B cell (primary cell): Measurements from ENCODE around the gene DLG1. TPM values are rescaled to one million over a fixed set of nuclear protein-coding genes. Genes with fewer than 3 reads are reported as not detected.

Experiments used
- ATAC-seq: fragments of 200-7000 bp; cut with Tn5 transposase; one replicate; pipeline ENCODE4 v1.10.0; 2021; ENCODE audit warnings: low read depth, mild to moderate bottlenecking, moderate number of reproducible peaks, moderate library complexity
- CTCF ChIA-PET: fragments of 350-600 bp; sonication (Branson Sonifier 250); formaldehyde crosslinking; loops from one replicate; lab custom pipeline; 2021; ENCODE audit warnings: antibody characterized with exemption, inconsistent platforms; lab: Charles Lee
- POLR2A ChIA-PET: fragments of 350-600 bp; sonication (Branson Sonifier 250); formaldehyde crosslinking; loops from one replicate; lab custom pipeline; 2021; ENCODE audit warnings: antibody characterized with exemption; lab: Charles Lee
- DNase-seq: peaks from one replicate; pipeline ENCODE4 v3.0.0; 2013
- H2AFZ ChIP-seq: 2 replicates; pipeline ENCODE4 v1.6.1; 2012; ENCODE audit warnings: mild to moderate bottlenecking, low read depth, low read length; ENCODE audit not compliant: insufficient read depth, poor library complexity, severe bottlenecking
- H3K27ac ChIP-seq, 2 donors: 1 replicate in 1 of 2; 2 replicates in 1 of 2; pipeline ENCODE4 v1.5.1; 2012 to 2013; ENCODE audit warnings: low read length in 2 of 2, mild to moderate bottlenecking in 2 of 2, moderate library complexity in 1 of 2
- H3K27me3 ChIP-seq, 4 experiments: fragments of 200-600 bp in 1 of 4; sonication (generic) in 1 of 4; replicated peaks in 1 of 4; 1 replicate in 2 of 4; 2 replicates in 2 of 4; pipeline versions ENCODE4 v1.6.1 to v1.7.0; 2013 to 2016; ENCODE audit warnings: low read length in 3 of 4, mild to moderate bottlenecking in 2 of 4, mixed read lengths in 1 of 4, moderate library complexity in 1 of 4; ENCODE audit not compliant: insufficient read depth in 4 of 4, control insufficient read depth in 3 of 4; ENCODE audit errors: control extremely low read depth in 1 of 4
- H3K36me3 ChIP-seq, 2 experiments: replicated peaks in 1 of 2; 1 replicate in 1 of 2; 2 replicates in 1 of 2; pipeline versions ENCODE4 v1.6.1 to v1.7.1; 2013; ENCODE audit warnings: low read length in 1 of 2; ENCODE audit not compliant: insufficient read depth in 2 of 2, control insufficient read depth in 1 of 2; ENCODE audit errors: control extremely low read depth in 1 of 2, extremely low read depth in 1 of 2
- H3K4me1 ChIP-seq, 2 donors: fragments of 200-600 bp in 1 of 2; sonication (generic) in 1 of 2; 1 replicate in 1 of 2; 2 replicates in 1 of 2; pipeline versions ENCODE4 v1.5.1 to v1.6.1; 2013 to 2017; ENCODE audit warnings: low read length in 2 of 2; ENCODE audit not compliant: control insufficient read depth in 2 of 2, insufficient read depth in 2 of 2
- H3K4me2 ChIP-seq: replicated peaks from 2 replicates; pipeline ENCODE3; 2012; ENCODE audit warnings: mild to moderate bottlenecking, low read depth, low read length; ENCODE audit not compliant: poor library complexity, severe bottlenecking
- H3K4me3 ChIP-seq, 5 experiments: fragments of 200-600 bp in 1 of 5; sonication (generic) in 1 of 5; 1 replicate in 3 of 5; 2 replicates in 2 of 5; pipeline versions ENCODE4 v1.5.1 to v1.7.0; 2011 to 2016; ENCODE audit warnings: low read length in 4 of 5, mild to moderate bottlenecking in 4 of 5, low read depth in 2 of 5, control low read depth in 1 of 5, moderate library complexity in 1 of 5; ENCODE audit not compliant: insufficient read depth in 1 of 5; ENCODE audit errors: control extremely low read depth in 1 of 5, extremely low read depth in 1 of 5
- H3K79me2 ChIP-seq: fragments of 200-600 bp; sonication (generic); one replicate; pipeline ENCODE4 v1.6.0; 2016; ENCODE audit warnings: low read length; ENCODE audit not compliant: control insufficient read depth, insufficient read depth
- H3K9ac ChIP-seq: fragments of 200-600 bp; sonication (generic); 2 replicates; pipeline ENCODE4 v1.6.1; 2017; ENCODE audit warnings: mild to moderate bottlenecking, low read length, moderate library complexity
- H3K9me3 ChIP-seq, 3 donors: one replicate each; pipeline versions ENCODE4 v1.6.1 to v1.7.1; 2013; ENCODE audit warnings: low read length in 2 of 3; ENCODE audit not compliant: control insufficient read depth in 2 of 3, insufficient read depth in 1 of 3; ENCODE audit errors: control extremely low read depth in 1 of 3
- H4K20me1 ChIP-seq: 2 replicates; pipeline ENCODE4 v1.6.0; 2012; ENCODE audit warnings: mild to moderate bottlenecking, low read length; ENCODE audit not compliant: insufficient read depth, control insufficient read depth, poor library complexity, severe bottlenecking
- H3K27ac Mint-ChIP-seq: one replicate; pipeline ENCODE4 v1.8.0; 2021; ENCODE audit warnings: mixed read lengths
- H3K27me3 Mint-ChIP-seq: one replicate; pipeline ENCODE4 v1.8.0; 2021; ENCODE audit warnings: mixed read lengths
- H3K4me1 Mint-ChIP-seq: one replicate; pipeline ENCODE4 v1.8.0; 2021; ENCODE audit warnings: mixed read lengths
- H3K4me3 Mint-ChIP-seq: one replicate; pipeline ENCODE4 v1.8.0; 2021; ENCODE audit warnings: mixed read lengths
- H3K9me3 Mint-ChIP-seq: one replicate; pipeline ENCODE4 v1.8.0; 2022; ENCODE audit warnings: mixed read lengths; ENCODE audit not compliant: insufficient read depth
- EZH2 ChIP-seq: IDR thresholded peaks from 2 replicates; pipeline ENCODE4 v1.6.1; 2012; ENCODE audit warnings: borderline replicate concordance, low read depth, mild to moderate bottlenecking, moderate library complexity, low read length; ENCODE audit not compliant: insufficient read depth, poor library complexity, severe bottlenecking
- WGBS: methylation state at CpG from one replicate; pipeline ENCODE4 v1.1.5; 2013; ENCODE audit warnings: missing lambda C conversion rate; ENCODE audit not compliant: insufficient coverage; 5-methylcytosine and 5-hydroxymethylcytosine counted together
- intact Hi-C: fragments of 100-400 bp; cut with micrococcal nuclease; formaldehyde crosslinking; loops from one replicate; pipeline ENCODE4 v1.10.0; 2022
- polyA plus RNA-seq: library from polyadenylated mRNA; depleted of rRNA; stranded (reverse); fragments of >200 nt; gene quantifications from 2 replicates; pipeline ENCODE4 v1.2.3, GENCODE V29; 2012
- total RNA-seq, 2 donors: library from RNA; stranded (reverse); fragments of 120-200 nt in 1 of 2; gene quantifications; 1 replicate in 1 of 2; 2 replicates in 1 of 2; pipeline versions ENCODE4 v1.2.3 to v1.2.4, GENCODE V29; 2013 to 2022
- TF ChIP-seq, protein P1 (sequence below): fragments of 200-600 bp; IDR thresholded peaks from one replicate; pipeline ENCODE4 v1.8.0; 2022; ENCODE audit warnings: antibody characterized with exemption, mild to moderate bottlenecking

Gene DLG1
- total and polyA plus RNA-seq, 2 donors (not counting 1 experiment from before 2014, with no cell fraction given): 23.4 to 114 TPM

DNA sequence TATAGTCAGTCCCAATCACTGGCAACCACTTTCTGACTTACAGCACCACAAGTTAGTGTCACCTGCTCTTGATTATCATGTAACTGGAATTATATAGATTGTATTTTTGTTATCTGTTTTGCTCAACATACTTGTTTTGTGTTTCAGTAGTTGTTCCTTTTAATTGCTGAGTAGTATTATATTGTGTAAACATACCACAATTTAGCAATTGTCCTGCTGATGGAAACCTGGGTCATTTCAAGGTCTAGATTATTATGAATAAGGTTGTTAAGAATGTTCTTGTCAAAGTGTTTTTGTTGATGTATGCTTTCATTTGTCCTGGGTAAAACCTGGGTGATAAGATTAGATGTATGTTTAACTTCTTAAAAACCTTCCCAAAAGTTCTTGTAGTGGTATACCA is 186.7 kb downstream of the DLG1 start:
- ChIA-PET POLR2A (no interaction called here), CTCF (no interaction called here)
- Histone ChIP-seq H3K36me3 (peaks cover 13 to 34% of the 10 kb centered on the region in 2 experiments), H4K20me1 (no peaks in the 10 kb centered on the region), H3K9me3 (peaks cover 0 to 3% (median 0%) of the 10 kb centered on the region in 3 donors), H2AFZ (no peak overlapping the region), H3K4me2 (no peak overlapping the region), H3K4me3 (no peak overlapping the region), H3K79me2 (no peaks in the 10 kb centered on the region), H3K27ac (no peak overlapping the region), H3K27me3 (no peaks in the 10 kb centered on the region), H3K4me1 (no peaks in the 10 kb centered on the region), H3K9ac (no peak overlapping the region)
- no peaks in the 10 kb centered on the region for H3K27me3 Mint-ChIP-seq
- no peak overlapping the region for H3K4me3 Mint-ChIP-seq
- intact Hi-C loops: no loop called here
- H3K9me3 Mint-ChIP-seq: no peaks in the 10 kb centered on the region
- ATAC-seq (no peak), DNase-seq (no peak)
- H3K4me1 Mint-ChIP-seq: no peaks in the 10 kb centered on the region
- TF ChIP-seq, protein P1, sequence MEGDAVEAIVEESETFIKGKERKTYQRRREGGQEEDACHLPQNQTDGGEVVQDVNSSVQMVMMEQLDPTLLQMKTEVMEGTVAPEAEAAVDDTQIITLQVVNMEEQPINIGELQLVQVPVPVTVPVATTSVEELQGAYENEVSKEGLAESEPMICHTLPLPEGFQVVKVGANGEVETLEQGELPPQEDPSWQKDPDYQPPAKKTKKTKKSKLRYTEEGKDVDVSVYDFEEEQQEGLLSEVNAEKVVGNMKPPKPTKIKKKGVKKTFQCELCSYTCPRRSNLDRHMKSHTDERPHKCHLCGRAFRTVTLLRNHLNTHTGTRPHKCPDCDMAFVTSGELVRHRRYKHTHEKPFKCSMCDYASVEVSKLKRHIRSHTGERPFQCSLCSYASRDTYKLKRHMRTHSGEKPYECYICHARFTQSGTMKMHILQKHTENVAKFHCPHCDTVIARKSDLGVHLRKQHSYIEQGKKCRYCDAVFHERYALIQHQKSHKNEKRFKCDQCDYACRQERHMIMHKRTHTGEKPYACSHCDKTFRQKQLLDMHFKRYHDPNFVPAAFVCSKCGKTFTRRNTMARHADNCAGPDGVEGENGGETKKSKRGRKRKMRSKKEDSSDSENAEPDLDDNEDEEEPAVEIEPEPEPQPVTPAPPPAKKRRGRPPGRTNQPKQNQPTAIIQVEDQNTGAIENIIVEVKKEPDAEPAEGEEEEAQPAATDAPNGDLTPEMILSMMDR: no peak
- no peak for TF ChIP-seq EZH2
- H3K27ac Mint-ChIP-seq: no peak overlapping the region

DNA sequence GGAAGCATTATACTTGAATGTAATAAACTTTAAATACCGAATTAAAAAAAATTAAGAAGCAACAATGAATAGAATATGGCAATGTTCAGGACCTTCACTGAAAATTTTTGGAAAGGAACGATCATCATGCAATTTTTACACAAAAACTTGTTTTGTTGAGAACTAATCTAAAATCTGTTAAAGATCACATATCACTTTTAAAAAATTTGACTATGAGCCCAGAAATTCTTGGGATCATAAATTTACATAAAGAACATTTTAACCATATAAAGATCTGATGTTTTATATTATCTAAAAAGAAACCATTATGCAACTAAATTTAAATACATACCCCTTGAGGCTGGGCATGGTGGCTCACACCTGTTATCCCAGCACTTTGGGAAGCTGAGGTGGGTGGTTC is 192.6 kb downstream of the DLG1 start:
- H3K36me3 ChIP-seq: peaks cover 14 to 21% of the 10 kb centered on the region in 2 experiments
- Mint-ChIP-seq H3K4me1 (no peaks in the 10 kb centered on the region), H3K27me3 (no peaks in the 10 kb centered on the region), H3K27ac (no peak overlapping the region), H3K9me3 (no peaks in the 10 kb centered on the region), H3K4me3 (no peak overlapping the region)
- H3K27ac ChIP-seq: no peak overlapping the region
- TF ChIP-seq, protein P1: no peak
- TF ChIP-seq EZH2: no peak
- intact Hi-C loops: no loop called here
- ChIA-PET POLR2A (no interaction called here), CTCF (no interaction called here)
- H3K79me2 ChIP-seq: no peaks in the 10 kb centered on the region
- H3K4me3 ChIP-seq: no peak overlapping the region
- H3K9me3 ChIP-seq: no peaks in the 10 kb centered on the region
- no peaks in the 10 kb centered on the region for H3K27me3 ChIP-seq
- WGBS: no CpG with 5 or more reads among the region's 2 CpGs
- no peaks in the 10 kb centered on the region for H4K20me1 ChIP-seq
- ATAC-seq (no peak), DNase-seq (no peak)
- H3K9ac ChIP-seq: no peak overlapping the region
- H2AFZ ChIP-seq: no peak overlapping the region
- no peak overlapping the region for H3K4me2 ChIP-seq
- no peaks in the 10 kb centered on the region for H3K4me1 ChIP-seq
